LHCN-M2 (cell line): ENCODE data around the gene PDPR. TPM values are rescaled to one million over a fixed set of nuclear protein-coding genes. Genes with fewer than 3 reads are reported as not detected.
A peak's percentile ranks its signal among the peaks of the same experiment; 100 is the strongest.
"Not testable (repeated sequence)": the region's sequence is repeated elsewhere in the genome, so short reads cannot be mapped to it uniquely, and the experiment has no call there.

ENCODE experiments used
- DNase-seq: peaks from one replicate; pipeline ENCODE4 v3.0.0-alpha.2; 2012; ENCODE audit warnings: low read depth
- polyA plus RNA-seq: library from polyadenylated mRNA; unstranded; fragments of >200 nt; gene quantifications from one replicate; pipeline ENCODE4 v1.2.1, GENCODE V29; 2012; ENCODE audit warnings: missing spikeins
- total RNA-seq: library from RNA; depleted of rRNA; stranded (reverse); fragments of >200 nt; gene quantifications from 2 replicates; pipeline ENCODE4 v1.2.3, GENCODE V29; 2014; rRNA removed

PDPR gene
- 11.2 and 12.7 TPM in 2 replicates for total RNA-seq
- 9.1 TPM for polyA plus RNA-seq

- DNase-seq = peak; percentile 87
These were observed at the start of gene PDPR for GRCh38 chr16:70113982-70114826. Gene PDPR, plus strand, starts transcription at chr16:70114332. Its CDS starts 6,161 bp downstream, at chr16:70120493.

GRCh38 chr16:70064841-70065370, 49.2 kb upstream of the PDPR start:
- peak; percentile 3 for DNase-seq

GRCh38 chr16:70065376-70065745, 48.8 kb upstream of the PDPR start:
- not testable (repeated sequence) for DNase-seq

GRCh38 chr16:70065746-70066658, 48.1 kb upstream of the PDPR start:
- peak; percentile 58 for DNase-seq

GRCh38 chr16:70066751-70067150, 47.4 kb upstream of the PDPR start:
- not testable (repeated sequence) for DNase-seq

- DNase-seq = not testable (repeated sequence)
These were observed 35.1 kb upstream of the PDPR start for GRCh38 chr16:70079081-70079480.

GRCh38 chr16:70081219-70081618, 32.9 kb upstream of the PDPR start:
- DNase-seq = not testable (repeated sequence)

- DNase-seq = not testable (repeated sequence)
These were observed 30.2 kb upstream of the PDPR start for GRCh38 chr16:70083931-70084330.

- DNase-seq = not testable (repeated sequence)
These were observed 26.0 kb upstream of the PDPR start for GRCh38 chr16:70088160-70088559.

GRCh38 chr16:70088877-70089276, 25.3 kb upstream of the PDPR start:
- not testable (repeated sequence) for DNase-seq

- DNase-seq = not testable (repeated sequence)
These were observed 24.8 kb upstream of the PDPR start for GRCh38 chr16:70089289-70089688.

GRCh38 chr16:70091104-70091503, 23.0 kb upstream of the PDPR start:
- DNase-seq = not testable (repeated sequence)

- DNase-seq = not testable (repeated sequence)
These were observed 20.0 kb upstream of the PDPR start for GRCh38 chr16:70094096-70094495.

GRCh38 chr16:70109583-70110279, 4.4 kb upstream of the PDPR start:
- DNase-seq = not testable (repeated sequence)

GRCh38 chr16:70112162-70112561, 2.0 kb upstream of the PDPR start:
- not testable (repeated sequence) for DNase-seq

- DNase-seq = not testable (repeated sequence)
These were observed 542 bp upstream of the PDPR start for GRCh38 chr16:70113599-70113981.

GRCh38 chr16:70118354-70118753, 4.2 kb downstream of the PDPR start:
- DNase-seq = not testable (repeated sequence)

- not testable (repeated sequence) for DNase-seq
These were observed 4.6 kb downstream of the PDPR start for GRCh38 chr16:70118776-70119175.

GRCh38 chr16:70120398-70120797, 6.3 kb downstream of the PDPR start:
- DNase-seq = not testable (repeated sequence)

GRCh38 chr16:70123822-70124221, 9.7 kb downstream of the PDPR start:
- DNase-seq = not testable (repeated sequence)

- DNase-seq = not testable (repeated sequence)
These were observed 12.1 kb downstream of the PDPR start for GRCh38 chr16:70126226-70126625.
